HG03196 (cell line): ENCODE measurements around the gene DNAAF9.

ENCODE experiments used
- ATAC-seq: cut with Tn5 transposase; IDR thresholded peaks from one replicate; pipeline ENCODE4 v1.9.1; 2021; ENCODE audit not compliant: unreplicated experiment

Gene DNAAF9

DNA sequence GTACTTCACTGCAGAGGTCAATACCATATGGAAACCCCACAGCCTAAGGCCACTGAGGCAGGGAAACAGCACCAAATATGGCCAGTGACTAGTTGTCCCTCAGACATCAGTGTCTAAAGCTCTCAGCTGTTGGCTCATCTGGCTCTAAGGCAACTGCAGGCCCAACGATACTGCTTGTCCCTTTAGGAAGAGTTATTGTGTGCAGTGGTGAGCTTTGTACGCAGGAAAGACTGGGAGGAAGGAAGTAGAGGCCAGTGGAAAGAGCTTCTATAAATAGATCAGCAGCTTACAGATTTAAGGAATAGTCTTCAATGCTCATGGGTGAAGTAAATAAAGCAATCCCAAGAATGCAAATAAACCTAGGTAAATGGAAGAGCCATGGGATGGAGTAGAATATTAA lies 29.3 kb downstream of the DNAAF9 start:
- ATAC-seq, result no peak

DNA sequence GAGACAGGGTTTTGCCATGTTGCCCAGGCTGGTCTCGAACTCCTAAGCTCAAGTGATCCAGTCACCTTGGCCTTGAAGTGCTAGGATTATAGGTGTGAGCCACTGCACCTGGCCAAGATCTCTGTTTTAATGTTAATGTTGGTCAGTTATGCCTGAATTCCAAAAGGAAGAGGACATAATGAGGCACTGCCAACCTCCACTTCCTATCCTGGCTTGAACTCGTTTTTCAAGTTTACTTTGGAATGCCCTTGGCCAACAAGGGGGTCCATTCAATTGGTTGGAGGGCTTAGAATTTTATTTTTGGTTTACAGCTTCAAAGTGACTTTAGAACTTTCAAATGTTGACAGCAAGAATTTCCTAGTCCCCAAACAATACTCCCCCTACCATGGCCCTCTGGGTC lies 29.8 kb downstream of the DNAAF9 start:
- no peak for ATAC-seq

DNA sequence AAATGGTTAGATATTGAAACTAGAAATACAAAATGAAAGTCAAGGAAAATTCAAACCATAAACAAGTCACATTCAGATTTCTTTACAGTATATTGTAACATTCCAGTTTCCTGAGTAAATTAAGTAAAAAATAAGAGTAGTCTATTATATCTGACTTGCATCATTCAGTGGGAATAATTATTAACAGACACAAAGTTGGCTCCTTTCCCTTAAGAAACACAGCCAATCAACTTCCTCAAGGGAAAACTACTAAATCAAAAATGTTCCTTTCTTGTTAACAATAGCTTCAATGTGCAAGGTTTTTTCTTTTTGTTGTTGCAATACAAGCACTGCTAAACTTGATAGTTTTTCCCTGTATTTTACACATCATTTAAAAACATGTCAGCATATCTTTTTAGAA lies 33.2 kb downstream of the DNAAF9 start:
- ATAC-seq, result no peak

DNA sequence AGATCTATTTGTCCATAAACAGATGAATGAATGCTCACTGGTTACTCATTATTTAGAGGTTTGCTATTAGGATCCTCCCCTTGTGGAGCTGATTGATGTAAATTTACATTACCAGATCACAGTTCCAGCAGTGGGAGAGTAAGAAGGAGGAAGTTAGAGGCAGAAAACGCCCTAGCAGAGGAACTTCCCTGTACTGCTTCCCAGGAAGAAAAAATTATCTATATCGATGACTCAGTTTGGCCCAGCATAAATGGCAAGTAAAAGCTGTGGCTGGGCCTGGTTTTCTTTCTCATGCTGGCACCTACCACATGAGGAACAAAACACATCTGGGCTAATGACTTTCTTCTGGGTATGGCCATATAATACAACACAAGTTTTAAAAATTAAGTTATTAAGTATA lies 35.7 kb downstream of the DNAAF9 start:
- ATAC-seq, result no peak

DNA sequence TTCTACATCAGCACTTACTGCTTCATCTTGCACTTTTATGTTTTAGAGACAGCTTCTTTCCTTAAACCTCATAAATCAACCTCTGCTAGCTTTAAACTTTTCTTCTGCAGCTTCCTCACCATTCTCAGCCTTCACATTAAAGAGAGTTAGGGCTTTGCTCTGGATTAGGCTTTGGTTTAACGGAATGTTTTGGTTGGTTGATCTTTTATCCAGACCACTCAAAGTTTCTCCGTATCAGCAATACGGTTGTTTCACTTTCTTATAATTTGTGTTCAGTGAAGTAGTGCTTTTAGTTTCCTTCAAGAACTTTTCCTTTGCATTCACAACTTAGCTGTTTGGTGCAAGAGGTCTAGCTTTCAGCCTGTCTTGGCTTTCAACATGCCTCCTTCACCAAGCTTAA lies 40.4 kb downstream of the DNAAF9 start:
- ATAC-seq, result no peak

DNA sequence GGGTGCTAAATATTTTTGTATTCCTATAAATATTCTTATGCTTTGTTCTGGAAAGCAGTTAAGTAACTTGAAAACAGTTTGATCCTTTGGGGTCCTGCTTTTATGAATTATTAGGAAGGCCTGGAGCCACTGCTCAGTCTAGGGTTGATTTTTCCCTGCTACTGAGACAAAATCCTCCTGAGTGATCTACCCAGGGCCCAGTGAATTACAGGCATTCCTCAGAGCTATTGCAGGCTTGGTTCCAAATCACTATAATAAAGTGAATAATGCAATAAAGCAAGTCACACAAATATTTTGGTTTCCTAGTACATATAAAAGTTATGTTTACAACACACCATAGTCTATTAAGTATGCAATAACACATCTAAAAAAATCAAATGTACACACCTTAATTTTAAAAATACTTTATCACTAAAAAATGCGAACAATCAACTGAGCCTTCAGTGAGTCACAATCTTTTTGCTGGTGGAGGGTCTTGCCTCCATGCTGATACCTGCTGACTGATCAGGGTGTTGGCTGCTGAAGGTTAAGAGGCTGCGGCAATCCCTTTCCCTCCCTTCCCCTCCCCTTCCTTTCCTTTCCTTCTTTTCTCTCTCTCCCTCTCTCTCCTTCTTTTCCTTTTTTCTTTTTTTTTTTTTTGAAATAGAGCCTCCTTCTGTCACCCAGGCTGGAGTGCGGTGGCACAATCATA lies 43.0 kb downstream of the DNAAF9 start:
- ATAC-seq, result no peak

DNA sequence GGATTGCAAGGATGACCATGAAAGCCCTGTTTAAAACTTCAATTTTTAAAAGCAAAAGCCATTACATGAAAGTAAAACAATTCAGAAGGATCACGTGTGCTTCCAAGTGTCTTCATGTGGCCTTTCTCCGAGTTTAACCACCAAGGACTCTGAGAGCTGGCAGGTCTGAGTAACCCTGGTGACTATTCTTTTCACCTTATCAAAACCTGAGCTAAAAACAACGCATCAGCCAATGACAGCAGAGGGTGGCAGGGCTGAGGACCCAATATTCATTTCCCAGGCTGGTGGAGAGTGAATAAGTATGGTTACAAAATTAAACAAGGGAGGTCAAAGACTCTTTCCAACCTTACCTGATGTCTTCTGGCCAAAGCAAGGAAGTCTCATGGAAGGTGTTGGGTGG lies 46.7 kb downstream of the DNAAF9 start:
- ATAC-seq, result no peak

DNA sequence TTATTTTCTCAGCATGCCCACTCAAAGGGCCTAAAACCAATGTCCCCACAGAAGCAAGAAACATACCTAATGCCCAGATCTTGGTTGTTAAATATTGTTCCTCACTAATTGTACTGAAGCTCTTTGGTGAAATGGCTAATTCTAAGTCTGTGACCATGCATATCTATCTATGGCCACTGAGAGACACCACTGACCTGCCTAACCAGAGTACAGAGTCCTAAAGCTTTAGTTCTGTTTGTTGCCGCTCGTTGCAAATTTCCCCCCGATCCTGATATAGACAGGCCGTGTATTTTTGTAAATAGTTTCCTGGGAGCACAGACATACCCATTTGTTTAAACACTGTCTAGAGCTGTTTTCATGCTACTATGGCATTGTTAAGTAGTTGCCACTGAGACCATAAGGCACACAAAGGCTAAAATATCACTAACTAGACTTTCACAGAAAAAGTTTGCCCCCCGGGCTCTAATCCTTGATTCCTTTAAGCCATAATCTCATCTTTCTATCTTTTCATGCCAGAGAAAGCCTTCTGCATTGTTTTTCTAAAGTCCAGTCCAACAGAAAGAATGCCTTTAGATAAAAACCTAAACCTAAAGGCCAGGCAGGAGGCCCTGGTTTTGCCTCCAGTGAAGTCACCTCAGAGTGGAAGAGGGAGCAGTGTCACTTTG lies 48.7 kb downstream of the DNAAF9 start:
- ATAC-seq, result no peak
